ENCODE measurements around the gene PAPOLG. TPM values are rescaled to one million over a fixed set of nuclear protein-coding genes. Genes with fewer than 3 reads are reported as not detected.

PAPOLG gene
- polyA plus RNA-seq, 1 donor (not counting 4 experiments of a cell fraction or from before 2014, with no cell fraction given), result 14.1 TPM

DNA sequence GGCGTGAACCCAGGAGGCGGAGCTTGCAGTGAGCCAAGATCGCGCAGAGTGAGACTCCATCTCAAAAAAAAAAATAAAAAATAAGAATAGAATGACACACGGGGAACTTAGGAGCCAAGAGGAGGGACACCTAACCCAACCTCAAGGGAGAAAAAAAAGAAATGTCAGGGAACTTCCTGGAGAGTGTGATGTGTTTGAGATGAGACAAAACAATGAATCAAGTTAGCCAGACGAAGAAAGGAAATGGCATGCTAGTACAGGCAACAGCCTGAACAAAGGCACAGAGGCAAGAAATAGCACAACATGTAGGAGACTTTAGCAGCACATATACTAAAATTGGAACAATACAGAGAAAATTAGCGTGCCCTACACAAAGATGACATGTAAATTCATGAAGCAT is 36.7 kb upstream of the PAPOLG start:
- TF ChIP-seq EZH2 (IDR thresholded peaks at IDR 0.05; ENCODE audit: low read length), result no peak
- TF ChIP-seq CTCF (optimal IDR thresholded peaks at IDR 0.05 in 1 of 3, IDR thresholded peaks at IDR 0.05 in 1 of 3, conservative IDR thresholded peaks at IDR 0.05 in 1 of 3; ENCODE audit: extremely low read depth in 1 of 3, insufficient read depth in 2 of 3, low read length in 3 of 3), result no peak
- H3K9me3 ChIP-seq (ENCODE audit: control insufficient read depth, low read depth, low read length), result no peaks in the 10 kb centered on the region
- no peaks in the 10 kb centered on the region for H4K20me1 ChIP-seq (ENCODE audit: control insufficient read depth, extremely low read depth, insufficient read depth, low read length)
- peak overlapping the region; percentile 25 for H3K27ac ChIP-seq (ENCODE audit: control insufficient read depth, insufficient read depth, low read length)
- DNase-seq (ENCODE audit: low read depth, low spot score), result no peak
- no peaks in the 10 kb centered on the region for H3K36me3 ChIP-seq (ENCODE audit: control insufficient read depth in 2 of 2, extremely low read depth in 1 of 2, insufficient read depth in 2 of 2, low read length in 2 of 2)
- H3K4me3 ChIP-seq (ENCODE audit: control insufficient read depth in 2 of 3, extremely low read depth in 1 of 3, insufficient read depth in 2 of 3, low read depth in 1 of 3, low read length in 3 of 3), result peak overlapping the region in 1 of 3 experiments; percentile 32
- peak; percentile 74 for FAIRE-seq
- H3K9me1 ChIP-seq (ENCODE audit: control insufficient read depth, extremely low read depth, insufficient read depth, low read length), result no peaks in the 10 kb centered on the region
- H2AFZ ChIP-seq (ENCODE audit: control insufficient read depth, low read length), result no peak overlapping the region
- H3K27me3 ChIP-seq (ENCODE audit: control insufficient read depth, extremely low read depth, insufficient read depth, low read length), result no peaks in the 10 kb centered on the region
- H3K9ac ChIP-seq (ENCODE audit: control insufficient read depth, extremely low read depth, insufficient read depth, low read length), result no peak overlapping the region
- dilution Hi-C loops (cut with MboI; ENCODE audit: extremely low pct_ligation_motif_present, low sequenced_read_pairs), result no loop called here
- H3K4me1 ChIP-seq (ENCODE audit: control insufficient read depth, extremely low read depth, insufficient read depth, low read length), result peaks cover 18% of the 10 kb centered on the region
- H3K4me2 ChIP-seq (ENCODE audit: control insufficient read depth, extremely low read depth, insufficient read depth, low read depth, low read length), result peak overlapping the region; percentile 56
- no peaks in the 10 kb centered on the region for H3K79me2 ChIP-seq (ENCODE audit: control insufficient read depth, insufficient read depth, low read length)

- no peak for TF ChIP-seq EZH2 (IDR thresholded peaks at IDR 0.05; ENCODE audit: low read length)
- TF ChIP-seq CTCF (optimal IDR thresholded peaks at IDR 0.05 in 1 of 3, IDR thresholded peaks at IDR 0.05 in 1 of 3, conservative IDR thresholded peaks at IDR 0.05 in 1 of 3; ENCODE audit: extremely low read depth in 1 of 3, insufficient read depth in 2 of 3, low read length in 3 of 3), result no peak
- no peak overlapping the region for H2AFZ ChIP-seq (ENCODE audit: control insufficient read depth, low read length)
- no peaks in the 10 kb centered on the region for H3K36me3 ChIP-seq (ENCODE audit: control insufficient read depth in 2 of 2, extremely low read depth in 1 of 2, insufficient read depth in 2 of 2, low read length in 2 of 2)
Measured at GRCh38 chr2:60725466-60725865, 30.6 kb upstream of the PAPOLG start.

More at GRCh38 chr2:60725466-60725865, 30.6 kb upstream of the PAPOLG start:
- Histone ChIP-seq H3K9me3 (ENCODE audit: control insufficient read depth, low read depth, low read length) (no peaks in the 10 kb centered on the region), H4K20me1 (ENCODE audit: control insufficient read depth, extremely low read depth, insufficient read depth, low read length) (no peaks in the 10 kb centered on the region), H3K4me2 (ENCODE audit: control insufficient read depth, extremely low read depth, insufficient read depth, low read depth, low read length) (no peak overlapping the region), H3K9me1 (ENCODE audit: control insufficient read depth, extremely low read depth, insufficient read depth, low read length) (no peaks in the 10 kb centered on the region), H3K4me1 (ENCODE audit: control insufficient read depth, extremely low read depth, insufficient read depth, low read length) (no peaks in the 10 kb centered on the region), H3K27ac (ENCODE audit: control insufficient read depth, insufficient read depth, low read length) (no peak overlapping the region), H3K79me2 (ENCODE audit: control insufficient read depth, insufficient read depth, low read length) (no peaks in the 10 kb centered on the region), H3K27me3 (ENCODE audit: control insufficient read depth, extremely low read depth, insufficient read depth, low read length) (no peaks in the 10 kb centered on the region), H3K9ac (ENCODE audit: control insufficient read depth, extremely low read depth, insufficient read depth, low read length) (no peak overlapping the region), H3K4me3 (ENCODE audit: control insufficient read depth in 2 of 3, extremely low read depth in 1 of 3, insufficient read depth in 2 of 3, low read depth in 1 of 3, low read length in 3 of 3) (no peak overlapping the region)
- no peak for FAIRE-seq
- dilution Hi-C loops (cut with MboI; ENCODE audit: extremely low pct_ligation_motif_present, low sequenced_read_pairs), result no loop called here
- DNase-seq (ENCODE audit: low read depth, low spot score), result no peak

All from keratinocyte (primary cell).